ENCODE measurements around the gene CDK19. TPM values are rescaled to one million over a fixed set of nuclear protein-coding genes. Genes with fewer than 3 reads are reported as not detected.

CDK19 gene
- total RNA-seq, 1 experiment from 2014 or later: 7.0 TPM

DNA sequence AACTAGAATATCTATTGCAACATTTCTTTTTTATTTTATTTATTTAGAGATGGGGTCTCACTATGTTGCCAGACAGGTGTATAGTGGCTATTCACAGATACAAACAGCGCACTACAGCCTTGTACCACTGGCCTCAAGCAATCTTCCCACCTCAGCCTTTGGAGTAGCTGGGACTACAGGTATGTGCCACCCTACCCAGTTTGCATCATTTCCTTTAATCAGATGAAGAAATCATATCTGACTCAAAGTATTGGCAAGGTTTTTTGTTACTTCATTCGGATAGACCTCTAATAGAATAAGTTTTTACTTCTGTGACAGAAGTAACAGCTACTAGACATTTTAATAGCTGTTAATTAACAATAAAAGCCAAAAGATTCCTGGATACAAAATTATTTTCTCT lies 153.9 kb downstream of the CDK19 start:
- no peak overlapping the region for H3K23ac ChIP-seq (ENCODE audit: insufficient read length, low read depth, low read length)
- H3K27ac Mint-ChIP-seq: no peak overlapping the region

More for the DNA sequence above, 153.9 kb downstream of the CDK19 start:
- Histone ChIP-seq H3K14ac (ENCODE audit: insufficient read depth, low read length) (no peak overlapping the region), H3K27ac (ENCODE audit: insufficient read length, low read depth, low read length) (no peak overlapping the region), H3T11ph (ENCODE audit: low read length) (no peak overlapping the region), H3K56ac (ENCODE audit: insufficient read length, low read depth, low read length) (no peak overlapping the region), H2BK12ac (ENCODE audit: insufficient read length, low read depth, low read length) (no peak overlapping the region), H3K79me2 (ENCODE audit: insufficient read depth, low read length) (no peaks in the 10 kb centered on the region), H2BK20ac (ENCODE audit: low read depth, low read length, poor library complexity, severe bottlenecking) (no peak overlapping the region), H4K20me1 (ENCODE audit: control insufficient read depth, insufficient read depth, insufficient read length) (no peaks in the 10 kb centered on the region), H3K4ac (ENCODE audit: low read depth, low read length) (no peak overlapping the region), H2AK5ac (ENCODE audit: insufficient read length, low read length) (no peak overlapping the region), H3K79me1 (ENCODE audit: insufficient read depth, low read depth, low read length, poor library complexity, severe bottlenecking) (no peaks in the 10 kb centered on the region), H3K9ac (ENCODE audit: extremely low read depth, insufficient read length, low read length) (no peak overlapping the region), H3K4me1 (ENCODE audit: insufficient read depth, low read length) (no peaks in the 10 kb centered on the region), H2BK5ac (ENCODE audit: insufficient read length, low read length) (no peak overlapping the region), H2BK120ac (ENCODE audit: low read depth, low read length, poor library complexity, severe bottlenecking) (no peak overlapping the region), H3K23me2 (ENCODE audit: insufficient read length, low read depth, low read length, poor library complexity, severe bottlenecking) (no peaks in the 10 kb centered on the region), H4K91ac (ENCODE audit: insufficient read length, low read depth, low read length) (no peak overlapping the region), H3K9me3 (ENCODE audit: control insufficient read depth, low read depth, low read length) (no peaks in the 10 kb centered on the region), H3K4me2 (ENCODE audit: insufficient read depth, insufficient read length, low read length) (no peak overlapping the region), H3K27me3 (ENCODE audit: insufficient read depth, low read length) (no peaks in the 10 kb centered on the region), H4K5ac (ENCODE audit: insufficient read length, low read depth, low read length) (no peak overlapping the region), H3K18ac (ENCODE audit: insufficient read length, low read depth, low read length) (no peak overlapping the region), H2BK15ac (ENCODE audit: low read depth, low read length) (no peak overlapping the region), H4K8ac (replicated peaks; ENCODE audit: insufficient read length, low read depth, low read length) (no peak overlapping the region), H2AFZ (ENCODE audit: low read length) (no peak overlapping the region)
- no peaks in the 10 kb centered on the region for H3K9me3 Mint-ChIP-seq
- H3K4me3 Mint-ChIP-seq: no peak overlapping the region
- peaks cover 2 to 7% of the 10 kb centered on the region in 2 experiments for H3K4me1 Mint-ChIP-seq
- no peaks in the 10 kb centered on the region; a peak in 1 of 7 replicates for H3K36me3 Mint-ChIP-seq (ENCODE audit: insufficient read depth in 1 of 3, low read depth in 3 of 3)
- DNase-seq: no peak
- no peaks in the 10 kb centered on the region for H3K27me3 Mint-ChIP-seq (ENCODE audit: low read depth)
- WGBS (ENCODE audit: extremely low coverage, insufficient read length, low lambda C conversion rate): no CpG with 5 or more reads among the region's 2 CpGs
- TF ChIP-seq, protein P1, sequence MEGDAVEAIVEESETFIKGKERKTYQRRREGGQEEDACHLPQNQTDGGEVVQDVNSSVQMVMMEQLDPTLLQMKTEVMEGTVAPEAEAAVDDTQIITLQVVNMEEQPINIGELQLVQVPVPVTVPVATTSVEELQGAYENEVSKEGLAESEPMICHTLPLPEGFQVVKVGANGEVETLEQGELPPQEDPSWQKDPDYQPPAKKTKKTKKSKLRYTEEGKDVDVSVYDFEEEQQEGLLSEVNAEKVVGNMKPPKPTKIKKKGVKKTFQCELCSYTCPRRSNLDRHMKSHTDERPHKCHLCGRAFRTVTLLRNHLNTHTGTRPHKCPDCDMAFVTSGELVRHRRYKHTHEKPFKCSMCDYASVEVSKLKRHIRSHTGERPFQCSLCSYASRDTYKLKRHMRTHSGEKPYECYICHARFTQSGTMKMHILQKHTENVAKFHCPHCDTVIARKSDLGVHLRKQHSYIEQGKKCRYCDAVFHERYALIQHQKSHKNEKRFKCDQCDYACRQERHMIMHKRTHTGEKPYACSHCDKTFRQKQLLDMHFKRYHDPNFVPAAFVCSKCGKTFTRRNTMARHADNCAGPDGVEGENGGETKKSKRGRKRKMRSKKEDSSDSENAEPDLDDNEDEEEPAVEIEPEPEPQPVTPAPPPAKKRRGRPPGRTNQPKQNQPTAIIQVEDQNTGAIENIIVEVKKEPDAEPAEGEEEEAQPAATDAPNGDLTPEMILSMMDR (conservative IDR thresholded peaks at IDR 0.05): no peak

Data from H9 (cell line).